ENCODE data around the gene ATAT1. TPM values are rescaled to one million over a fixed set of nuclear protein-coding genes. Genes with fewer than 3 reads are reported as not detected.

Gene ATAT1
- total and polyA plus RNA-seq, 9 of the 15 experiments (the other 6 are each of a cell fraction or from before 2014, with no cell fraction given): 0.65 to 5.8 (median 1.6) TPM

DNA sequence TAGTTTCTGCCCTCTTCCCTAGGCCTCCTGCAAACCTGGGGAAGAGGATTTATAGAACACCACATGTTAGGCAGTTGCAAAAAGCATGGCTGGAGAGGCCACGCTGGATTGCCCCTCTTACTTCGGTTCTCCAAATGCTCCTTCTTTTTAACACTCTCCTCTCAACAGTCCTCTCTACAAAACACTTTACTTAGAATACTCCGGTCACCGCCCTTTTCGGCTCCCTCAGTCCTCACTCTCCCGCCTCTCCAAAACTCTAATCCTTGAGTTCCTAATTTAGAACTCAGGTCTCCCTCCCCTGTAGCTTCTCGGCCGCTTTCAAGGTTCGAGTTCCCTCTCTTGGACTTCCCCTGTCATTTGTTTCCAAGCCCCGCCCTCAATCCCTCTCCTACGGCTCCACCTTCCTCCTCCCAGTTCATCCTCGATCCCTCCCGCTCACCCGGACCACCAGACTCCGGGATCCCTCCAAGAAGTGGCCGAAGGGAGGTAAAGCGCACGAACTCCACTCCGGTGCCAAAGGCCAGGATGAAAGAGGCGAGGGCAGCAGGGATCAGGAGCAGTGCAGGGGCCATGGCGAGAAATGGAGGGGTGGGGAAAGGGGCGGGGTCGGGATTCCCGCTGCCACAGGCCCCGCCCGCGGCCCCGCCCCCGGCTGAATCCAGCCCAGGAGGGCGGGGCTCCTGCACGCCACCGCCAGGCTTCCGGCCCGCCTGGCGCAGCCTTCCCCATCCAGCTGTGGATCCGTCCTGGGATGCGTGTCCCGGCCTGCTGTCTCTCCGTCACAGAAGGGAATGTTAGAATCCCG lies 63.9 kb downstream of the ATAT1 start, which contains the start of gene NRM (continued):
- TF ChIP-seq MTA1 (IDR thresholded peaks at IDR 0.05; ENCODE audit: borderline replicate concordance) (no peak; the same call in 1 of the 2 replicates), ZNF644 (tag; IDR thresholded peaks at IDR 0.05; ENCODE audit: low read depth) (no peak), SNIP1 (IDR thresholded peaks at IDR 0.05; ENCODE audit: low read depth) (no peak), XRCC4 (IDR thresholded peaks at IDR 0.05; ENCODE audit: extremely low read depth, insufficient read depth, insufficient read length) (no peak), RBBP5 (IDR thresholded peaks at IDR 0.05; ENCODE audit: borderline replicate concordance, insufficient read depth, low read length, poor library complexity, severe bottlenecking) (peak; percentile 52), E2F4 (CRISPR knock-in tag; IDR thresholded peaks at IDR 0.05; ENCODE audit: low read depth) (no peak), GATA2 (CRISPR knock-in tag; IDR thresholded peaks at IDR 0.05) (no peak), ARHGAP35 (IDR thresholded peaks at IDR 0.05; ENCODE audit: partially characterized antibody) (no peak), TAF15 (IDR thresholded peaks at IDR 0.05; ENCODE audit: low read depth, low read length) (no peak), HBP1 (CRISPR knock-in tag; IDR thresholded peaks at IDR 0.05) (no peak), FOXA1 (IDR thresholded peaks at IDR 0.05; ENCODE audit: borderline replicate concordance) (no peak), DNMT1 (IDR thresholded peaks at IDR 0.05) (no peak), MYNN (IDR thresholded peaks at IDR 0.05) (no peak), MYNN (CRISPR knock-in tag; IDR thresholded peaks at IDR 0.05) (no peak), MTA3 (IDR thresholded peaks at IDR 0.05; ENCODE audit: borderline replicate concordance) (no peak)
- TF ChIP-seq, protein P1, sequence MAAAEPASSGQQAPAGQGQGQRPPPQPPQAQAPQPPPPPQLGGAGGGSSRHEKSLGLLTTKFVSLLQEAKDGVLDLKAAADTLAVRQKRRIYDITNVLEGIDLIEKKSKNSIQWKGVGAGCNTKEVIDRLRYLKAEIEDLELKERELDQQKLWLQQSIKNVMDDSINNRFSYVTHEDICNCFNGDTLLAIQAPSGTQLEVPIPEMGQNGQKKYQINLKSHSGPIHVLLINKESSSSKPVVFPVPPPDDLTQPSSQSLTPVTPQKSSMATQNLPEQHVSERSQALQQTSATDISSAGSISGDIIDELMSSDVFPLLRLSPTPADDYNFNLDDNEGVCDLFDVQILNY (CRISPR knock-in tag; IDR thresholded peaks at IDR 0.05): no peak
- TF ChIP-seq, protein P2, sequence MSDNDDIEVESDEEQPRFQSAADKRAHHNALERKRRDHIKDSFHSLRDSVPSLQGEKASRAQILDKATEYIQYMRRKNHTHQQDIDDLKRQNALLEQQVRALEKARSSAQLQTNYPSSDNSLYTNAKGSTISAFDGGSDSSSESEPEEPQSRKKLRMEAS (CRISPR knock-in tag; IDR thresholded peaks at IDR 0.05): peak; percentile 60
- TF ChIP-seq, protein P3, sequence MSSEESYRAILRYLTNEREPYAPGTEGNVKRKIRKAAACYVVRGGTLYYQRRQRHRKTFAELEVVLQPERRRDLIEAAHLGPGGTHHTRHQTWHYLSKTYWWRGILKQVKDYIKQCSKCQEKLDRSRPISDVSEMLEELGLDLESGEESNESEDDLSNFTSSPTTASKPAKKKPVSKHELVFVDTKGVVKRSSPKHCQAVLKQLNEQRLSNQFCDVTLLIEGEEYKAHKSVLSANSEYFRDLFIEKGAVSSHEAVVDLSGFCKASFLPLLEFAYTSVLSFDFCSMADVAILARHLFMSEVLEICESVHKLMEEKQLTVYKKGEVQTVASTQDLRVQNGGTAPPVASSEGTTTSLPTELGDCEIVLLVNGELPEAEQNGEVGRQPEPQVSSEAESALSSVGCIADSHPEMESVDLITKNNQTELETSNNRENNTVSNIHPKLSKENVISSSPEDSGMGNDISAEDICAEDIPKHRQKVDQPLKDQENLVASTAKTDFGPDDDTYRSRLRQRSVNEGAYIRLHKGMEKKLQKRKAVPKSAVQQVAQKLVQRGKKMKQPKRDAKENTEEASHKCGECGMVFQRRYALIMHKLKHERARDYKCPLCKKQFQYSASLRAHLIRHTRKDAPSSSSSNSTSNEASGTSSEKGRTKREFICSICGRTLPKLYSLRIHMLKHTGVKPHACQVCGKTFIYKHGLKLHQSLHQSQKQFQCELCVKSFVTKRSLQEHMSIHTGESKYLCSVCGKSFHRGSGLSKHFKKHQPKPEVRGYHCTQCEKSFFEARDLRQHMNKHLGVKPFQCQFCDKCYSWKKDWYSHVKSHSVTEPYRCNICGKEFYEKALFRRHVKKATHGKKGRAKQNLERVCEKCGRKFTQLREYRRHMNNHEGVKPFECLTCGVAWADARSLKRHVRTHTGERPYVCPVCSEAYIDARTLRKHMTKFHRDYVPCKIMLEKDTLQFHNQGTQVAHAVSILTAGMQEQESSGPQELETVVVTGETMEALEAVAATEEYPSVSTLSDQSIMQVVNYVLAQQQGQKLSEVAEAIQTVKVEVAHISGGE (CRISPR knock-in tag; IDR thresholded peaks at IDR 0.05): peak; percentile 74 to 94 (median 90); a peak in 5 of 6 replicates
- TF ChIP-seq, protein P4, sequence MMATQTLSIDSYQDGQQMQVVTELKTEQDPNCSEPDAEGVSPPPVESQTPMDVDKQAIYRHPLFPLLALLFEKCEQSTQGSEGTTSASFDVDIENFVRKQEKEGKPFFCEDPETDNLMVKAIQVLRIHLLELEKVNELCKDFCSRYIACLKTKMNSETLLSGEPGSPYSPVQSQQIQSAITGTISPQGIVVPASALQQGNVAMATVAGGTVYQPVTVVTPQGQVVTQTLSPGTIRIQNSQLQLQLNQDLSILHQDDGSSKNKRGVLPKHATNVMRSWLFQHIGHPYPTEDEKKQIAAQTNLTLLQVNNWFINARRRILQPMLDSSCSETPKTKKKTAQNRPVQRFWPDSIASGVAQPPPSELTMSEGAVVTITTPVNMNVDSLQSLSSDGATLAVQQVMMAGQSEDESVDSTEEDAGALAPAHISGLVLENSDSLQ (IDR thresholded peaks at IDR 0.05): peak; percentile 87

Data from K562 (cell line).